Activated B cell treated with CpG ODN at 0.5 μM for 24 hours (primary cell): ENCODE measurements around the gene TEAD1. TPM values are rescaled to one million over a fixed set of nuclear protein-coding genes. Genes with fewer than 3 reads are reported as not detected.

Experiments used
- ATAC-seq: fragments of 200-7000 bp; cut with Tn5 transposase; one replicate; pipeline ENCODE4 v1.10.0; 2021; ENCODE audit warnings: low read depth, mild to moderate bottlenecking, moderate library complexity
- CTCF ChIA-PET: fragments of 350-600 bp; sonication (Branson Sonifier 250); formaldehyde crosslinking; loops from one replicate; lab custom pipeline; 2021; ENCODE audit warnings: antibody characterized with exemption; lab: Charles Lee
- POLR2A ChIA-PET: fragments of 350-600 bp; sonication (Branson Sonifier 250); formaldehyde crosslinking; loops from one replicate; lab custom pipeline; 2021; ENCODE audit warnings: antibody characterized with exemption; lab: Charles Lee
- DNase-seq: peaks from one replicate; pipeline ENCODE4 v3.0.0; 2022
- H3K27ac Mint-ChIP-seq: one replicate; pipeline ENCODE4 v1.8.0; 2020; ENCODE audit warnings: mixed read lengths
- H3K27me3 Mint-ChIP-seq: one replicate; pipeline ENCODE4 v1.8.0; 2021; ENCODE audit warnings: mixed read lengths
- H3K36me3 Mint-ChIP-seq: one replicate; pipeline ENCODE4 v1.8.0; 2021; ENCODE audit warnings: low read depth, mixed read lengths
- H3K4me1 Mint-ChIP-seq: one replicate; pipeline ENCODE4 v1.8.0; 2021; ENCODE audit warnings: mixed read lengths
- H3K4me3 Mint-ChIP-seq: one replicate; pipeline ENCODE4 v1.8.0; 2020; ENCODE audit warnings: mild to moderate bottlenecking, mixed read lengths
- H3K9me3 Mint-ChIP-seq: one replicate; pipeline ENCODE4 v1.8.0; 2020; ENCODE audit warnings: mixed read lengths
- CTCF ChIP-seq: fragments of 200-600 bp; IDR thresholded peaks from one replicate; pipeline ENCODE4 v1.8.0; 2022; ENCODE audit warnings: antibody characterized with exemption, mild to moderate bottlenecking
- intact Hi-C: fragments of 100-400 bp; cut with micrococcal nuclease; formaldehyde crosslinking; loops from one replicate; pipeline ENCODE4 v1.15.1; 2024
- total RNA-seq: library from RNA; stranded (reverse); gene quantifications from 2 replicates; pipeline ENCODE4 v1.2.3, GENCODE V29; 2022

TEAD1 gene
- total RNA-seq, 1 donor from 2014 or later = 0.07 TPM

GRCh38 chr11:12857572-12857971, 183.4 kb downstream of the TEAD1 start:
- intact Hi-C loops = no loop called here
- Mint-ChIP-seq H3K27ac (no peak overlapping the region), H3K9me3 (no peaks in the 10 kb centered on the region), H3K36me3 (no peaks in the 10 kb centered on the region), H3K4me3 (no peak overlapping the region), H3K4me1 (no peaks in the 10 kb centered on the region), H3K27me3 (peaks cover 6% of the 10 kb centered on the region)
- DNase-seq (no peak), ATAC-seq (no peak)
- POLR2A ChIA-PET = no interaction called here
- CTCF ChIA-PET = no interaction called here
- no peak for TF ChIP-seq CTCF

- H3K27me3 Mint-ChIP-seq = peaks cover 13% of the 10 kb centered on the region
- POLR2A ChIA-PET = no interaction called here
- H3K9me3 Mint-ChIP-seq = no peaks in the 10 kb centered on the region
- no peaks in the 10 kb centered on the region for H3K36me3 Mint-ChIP-seq
- no peak overlapping the region for H3K4me3 Mint-ChIP-seq
- no peak for TF ChIP-seq CTCF
- CTCF ChIA-PET = no interaction called here
- H3K4me1 Mint-ChIP-seq = peaks cover 3% of the 10 kb centered on the region
- ATAC-seq (no peak), DNase-seq (no peak)
- intact Hi-C loops = no loop called here
- H3K27ac Mint-ChIP-seq = no peak overlapping the region
Observed at GRCh38 chr11:12859872-12860657, 185.8 kb downstream of the TEAD1 start.

- H3K9me3 Mint-ChIP-seq = no peaks in the 10 kb centered on the region
Observed at GRCh38 chr11:12860827-12861226, 186.6 kb downstream of the TEAD1 start.

GRCh38 chr11:12862696-12863469, 188.7 kb downstream of the TEAD1 start:
- ChIA-PET CTCF (no interaction called here), POLR2A (no interaction called here)
- Mint-ChIP-seq H3K27ac (no peak overlapping the region), H3K4me1 (peaks cover 3% of the 10 kb centered on the region), H3K27me3 (peaks cover 18% of the 10 kb centered on the region), H3K4me3 (no peak overlapping the region), H3K9me3 (no peaks in the 10 kb centered on the region), H3K36me3 (no peaks in the 10 kb centered on the region)
- intact Hi-C loops = no loop called here
- no peak for ATAC-seq
- no peak for TF ChIP-seq CTCF
- DNase-seq = no peak

More at GRCh38 chr11:12860827-12861226, 186.6 kb downstream of the TEAD1 start:
- H3K4me3 Mint-ChIP-seq = no peak overlapping the region
- DNase-seq (no peak), ATAC-seq (no peak)
- no peaks in the 10 kb centered on the region for H3K36me3 Mint-ChIP-seq
- intact Hi-C loops = no loop called here
- peaks cover 3% of the 10 kb centered on the region for H3K4me1 Mint-ChIP-seq
- ChIA-PET POLR2A (no interaction called here), CTCF (no interaction called here)
- peaks cover 15% of the 10 kb centered on the region for H3K27me3 Mint-ChIP-seq
- H3K27ac Mint-ChIP-seq = no peak overlapping the region
- TF ChIP-seq CTCF = no peak

- intact Hi-C loops = no loop called here
- ChIA-PET CTCF (no interaction called here), POLR2A (no interaction called here)
- Mint-ChIP-seq H3K4me3 (no peak overlapping the region), H3K27me3 (peaks cover 18% of the 10 kb centered on the region), H3K27ac (no peak overlapping the region), H3K36me3 (no peaks in the 10 kb centered on the region), H3K4me1 (peaks cover 3% of the 10 kb centered on the region), H3K9me3 (no peaks in the 10 kb centered on the region)
- TF ChIP-seq CTCF = no peak
- DNase-seq = no peak
- no peak for ATAC-seq
Observed at GRCh38 chr11:12863605-12864121, 189.4 kb downstream of the TEAD1 start.
